ENCODE data around the gene GHR.

GHR gene

GRCh38 chr5:42514754-42515153, 91.5 kb downstream of the GHR start:
- in situ Hi-C loops (cut with MboI; ENCODE audit: low sequenced_read_pairs), result no loop called here

DNA sequence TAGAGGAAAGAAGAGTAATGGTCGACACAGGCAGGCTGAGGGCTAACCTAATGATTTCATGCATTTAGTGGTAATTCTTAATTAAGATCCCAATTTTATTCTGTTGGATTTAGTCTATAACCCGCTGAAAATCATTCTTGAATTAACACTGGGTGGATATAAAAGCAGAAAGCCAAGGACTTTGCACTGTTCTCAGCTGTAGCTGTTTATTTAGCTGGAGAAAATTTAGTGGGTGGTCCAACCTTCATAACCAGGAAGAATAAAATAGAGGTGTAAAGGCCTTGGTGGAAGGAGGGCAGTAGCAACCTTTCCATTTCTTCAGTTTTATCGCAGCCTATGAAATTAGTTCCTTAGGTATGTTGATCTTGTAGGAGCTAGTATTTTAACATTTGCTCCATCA, 92.3 kb downstream of the GHR start:
- in situ Hi-C loops (cut with MboI; ENCODE audit: low sequenced_read_pairs), result no loop called here

- in situ Hi-C loops (cut with MboI; ENCODE audit: low sequenced_read_pairs), result no loop called here
Observed at GRCh38 chr5:42516282-42517042, 93.2 kb downstream of the GHR start.

DNA sequence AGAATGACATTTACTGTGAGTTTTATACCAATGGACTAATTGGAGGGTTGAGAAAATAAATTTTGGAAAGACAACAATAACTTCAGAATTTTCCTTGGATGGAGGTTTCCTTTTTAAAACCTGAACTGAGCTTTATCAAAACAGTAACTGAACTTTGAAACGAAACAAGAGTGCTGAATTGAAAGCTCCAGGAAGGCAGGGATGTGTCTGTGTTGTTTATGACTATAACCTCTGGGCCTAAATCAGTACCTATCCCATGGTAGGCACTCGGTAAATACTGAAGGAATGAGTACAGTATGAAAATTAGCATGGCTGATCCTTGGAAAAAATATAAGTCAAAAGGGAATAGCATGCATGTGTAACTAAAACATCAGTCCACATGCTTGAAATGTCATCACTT, 93.9 kb downstream of the GHR start:
- in situ Hi-C loops (cut with MboI; ENCODE audit: low sequenced_read_pairs), result no loop called here

- in situ Hi-C loops (cut with MboI; ENCODE audit: low sequenced_read_pairs), result no loop called here
Observed at GRCh38 chr5:42518595-42519221, 95.5 kb downstream of the GHR start.

GRCh38 chr5:42520203-42520602, 97.0 kb downstream of the GHR start:
- in situ Hi-C loops (cut with MboI; ENCODE audit: low sequenced_read_pairs), result no loop called here

DNA sequence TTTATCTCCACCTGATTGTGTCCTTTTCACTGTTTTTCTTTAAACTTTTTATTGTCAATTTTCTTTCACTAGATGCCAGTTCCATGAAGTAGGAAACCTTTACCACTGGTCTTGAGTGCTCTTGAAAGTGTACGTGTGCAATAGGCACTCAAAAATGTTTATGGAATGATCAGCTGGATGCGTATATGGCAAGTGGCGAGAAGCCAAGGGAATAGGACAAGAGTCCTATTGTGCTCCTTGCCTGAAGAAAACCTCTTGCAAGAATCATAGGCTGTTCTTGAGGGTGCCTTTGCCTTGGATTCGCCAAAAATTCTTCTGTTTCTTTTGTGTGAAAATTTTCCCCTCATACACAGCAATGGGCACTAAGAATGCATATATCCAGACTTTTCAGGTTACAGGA, 97.7 kb downstream of the GHR start:
- in situ Hi-C loops (cut with MboI; ENCODE audit: low sequenced_read_pairs), result no loop called here

DNA sequence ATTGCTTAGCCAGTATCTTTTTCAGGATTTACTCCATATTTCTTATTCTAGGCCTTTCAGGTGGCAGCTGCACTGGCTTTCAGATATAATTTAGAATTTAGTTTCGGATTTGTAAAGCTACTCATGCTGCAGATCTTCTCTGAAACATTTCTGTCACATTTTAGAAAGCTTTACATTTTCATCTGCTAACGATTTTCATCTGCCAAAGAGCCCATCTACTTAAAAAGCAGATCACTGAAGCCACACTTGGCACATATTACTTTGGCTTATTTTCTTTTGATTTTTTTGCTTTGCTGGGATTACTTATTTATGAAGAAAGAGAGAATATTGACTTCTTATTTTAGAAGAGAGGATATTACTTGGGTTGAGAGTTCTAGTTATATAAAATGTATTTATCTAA, 98.2 kb downstream of the GHR start:
- in situ Hi-C loops (cut with MboI; ENCODE audit: low sequenced_read_pairs), result no loop called here

GRCh38 chr5:42522783-42523182, 99.5 kb downstream of the GHR start:
- in situ Hi-C loops (cut with MboI; ENCODE audit: low sequenced_read_pairs), result no loop called here

GRCh38 chr5:42526179-42526578, 102.9 kb downstream of the GHR start:
- in situ Hi-C loops (cut with MboI; ENCODE audit: low sequenced_read_pairs), result no loop called here

DNA sequence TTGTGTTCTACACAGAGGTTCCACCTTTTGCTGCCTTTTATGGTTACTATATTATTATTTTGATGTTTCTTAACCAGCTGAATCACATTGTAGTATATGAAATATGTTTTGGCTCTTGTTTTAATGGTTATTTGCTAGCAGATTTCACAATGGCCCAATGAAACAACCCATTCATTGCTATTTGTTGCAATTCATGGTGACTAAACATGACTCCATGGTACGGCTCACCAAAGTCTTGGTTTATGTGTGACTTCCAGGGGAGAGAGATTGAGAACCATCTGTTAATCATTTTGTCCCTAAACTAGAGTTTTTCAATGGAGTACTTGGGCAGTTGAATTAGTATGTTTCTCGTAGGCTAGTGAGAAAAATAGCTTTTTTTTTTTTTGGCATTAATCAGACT, 108.4 kb downstream of the GHR start:
- in situ Hi-C loops (cut with MboI; ENCODE audit: low sequenced_read_pairs), result no loop called here

DNA sequence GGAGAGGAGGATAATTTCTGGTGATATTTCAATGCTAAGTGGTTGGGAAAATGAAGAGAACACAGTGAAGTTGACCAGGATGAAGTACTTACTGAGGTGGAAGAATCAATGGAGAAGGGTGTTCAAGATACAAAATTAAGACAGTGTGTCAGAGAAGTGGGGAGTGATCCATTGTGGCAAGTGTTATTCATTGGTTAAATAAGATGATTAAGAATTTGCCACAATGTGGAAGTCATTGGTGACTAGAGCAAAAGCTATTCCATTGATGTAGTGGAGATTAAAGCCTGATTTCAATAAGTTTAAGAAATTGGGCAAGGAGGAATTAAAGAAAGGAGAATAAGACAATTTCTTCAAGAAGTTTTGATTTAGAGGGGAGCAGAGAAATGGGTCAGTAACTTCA, 118.9 kb downstream of the GHR start:
- in situ Hi-C loops (cut with MboI; ENCODE audit: low sequenced_read_pairs), result no loop called here

DNA sequence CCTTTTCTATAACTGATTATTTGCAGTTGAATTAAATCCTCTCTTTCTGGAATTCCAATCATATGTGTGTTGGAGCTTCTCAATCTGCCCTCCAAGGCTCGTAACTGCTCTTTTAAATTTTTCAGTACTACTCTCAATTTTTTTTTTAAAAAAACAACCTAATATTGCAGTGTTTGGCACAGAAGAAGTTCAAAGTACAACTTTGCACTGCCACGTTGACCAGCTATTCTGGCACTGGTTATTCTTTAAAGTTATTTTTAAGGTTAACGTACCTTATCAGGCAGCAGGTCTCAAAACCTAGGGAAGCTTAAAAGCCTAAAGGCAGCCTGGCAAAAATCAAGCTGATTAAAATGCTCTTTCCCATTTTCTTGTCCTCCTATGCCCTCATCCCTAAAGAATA, 120.5 kb downstream of the GHR start:
- in situ Hi-C loops (cut with MboI; ENCODE audit: low sequenced_read_pairs), result no loop called here

DNA sequence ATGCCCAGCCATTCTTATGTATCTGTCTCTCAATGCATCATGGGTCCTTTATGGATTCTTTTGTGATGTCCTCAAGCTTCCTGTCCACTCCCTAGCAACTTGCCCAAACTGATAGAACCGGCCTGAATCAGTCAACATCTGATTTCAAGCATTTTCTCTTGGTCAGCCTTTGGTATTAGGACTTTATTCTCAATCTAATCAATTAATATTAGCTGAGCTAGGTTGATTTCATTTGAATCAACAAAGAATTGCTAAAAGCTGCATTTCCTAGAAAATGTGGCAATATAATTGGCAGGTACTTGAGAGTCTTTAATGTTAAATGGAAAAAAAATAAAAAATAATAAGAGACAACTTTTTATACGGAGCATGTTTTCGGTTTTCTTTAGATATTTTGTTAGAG, 121.8 kb downstream of the GHR start:
- in situ Hi-C loops (cut with MboI; ENCODE audit: low sequenced_read_pairs), result no loop called here

DNA sequence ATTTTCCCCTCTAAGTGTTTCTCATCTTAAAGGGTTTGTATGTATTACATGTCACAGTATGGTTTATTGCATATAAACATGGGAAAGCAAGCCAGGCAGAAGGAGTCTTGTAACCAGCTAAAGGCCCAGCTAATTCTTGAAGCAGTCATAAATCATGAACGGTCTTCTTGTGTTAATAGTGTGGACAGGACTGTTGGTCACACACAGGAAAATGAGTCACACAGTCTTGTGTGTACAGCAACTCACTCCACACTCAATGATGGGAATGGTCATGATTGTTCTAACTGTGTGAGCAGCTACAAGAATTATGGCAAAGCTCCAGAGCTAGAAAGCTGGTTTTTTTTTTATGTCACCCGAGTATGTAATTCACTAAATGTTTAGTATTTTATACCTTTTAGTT, 123.9 kb downstream of the GHR start:
- in situ Hi-C loops (cut with MboI; ENCODE audit: low sequenced_read_pairs), result no loop called here

DNA sequence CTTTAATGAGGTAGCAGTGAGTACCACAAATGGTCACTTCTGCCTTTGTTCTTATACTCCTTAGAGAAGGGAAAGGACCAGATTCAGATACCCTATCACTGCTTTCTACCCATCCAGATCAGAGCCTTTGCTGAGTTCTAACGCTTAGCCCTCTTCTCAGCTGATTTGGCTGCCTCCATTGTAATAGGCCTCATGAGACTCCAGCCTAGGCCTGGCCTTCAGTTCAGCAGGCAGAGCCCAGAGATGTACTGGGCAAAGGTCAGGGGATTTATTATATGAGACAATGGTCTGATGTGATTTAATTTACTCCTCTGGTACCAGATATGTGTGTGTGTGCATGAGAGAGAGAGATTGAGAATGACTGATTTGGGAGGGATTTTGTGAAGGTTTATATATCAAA, 124.7 kb downstream of the GHR start:
- in situ Hi-C loops (cut with MboI; ENCODE audit: low sequenced_read_pairs), result no loop called here

GRCh38 chr5:42552597-42552996, 129.4 kb downstream of the GHR start:
- in situ Hi-C loops (cut with MboI; ENCODE audit: low sequenced_read_pairs), result no loop called here

- in situ Hi-C loops (cut with MboI; ENCODE audit: low sequenced_read_pairs), result no loop called here
Observed at GRCh38 chr5:42553461-42553860, 130.2 kb downstream of the GHR start.

DNA sequence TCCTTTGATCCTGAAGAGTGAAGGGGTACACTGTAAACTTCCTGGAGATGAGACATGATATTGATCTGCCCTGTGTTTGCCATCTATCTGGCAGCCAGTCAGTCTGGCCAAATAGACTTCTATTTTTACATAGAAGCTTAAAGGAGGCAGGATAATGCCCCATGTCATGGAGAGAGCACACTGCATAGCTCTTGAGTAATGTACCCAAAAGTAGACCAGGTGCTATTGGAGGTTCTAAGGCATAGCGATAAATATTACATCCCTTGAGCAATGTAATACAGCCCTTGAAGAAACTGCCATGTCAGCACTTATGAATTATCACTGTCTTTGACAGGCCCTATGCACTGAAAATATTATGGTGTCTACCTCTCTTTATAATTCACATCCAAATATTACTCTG, 131.8 kb downstream of the GHR start:
- in situ Hi-C loops (cut with MboI; ENCODE audit: low sequenced_read_pairs), result no loop called here

DNA sequence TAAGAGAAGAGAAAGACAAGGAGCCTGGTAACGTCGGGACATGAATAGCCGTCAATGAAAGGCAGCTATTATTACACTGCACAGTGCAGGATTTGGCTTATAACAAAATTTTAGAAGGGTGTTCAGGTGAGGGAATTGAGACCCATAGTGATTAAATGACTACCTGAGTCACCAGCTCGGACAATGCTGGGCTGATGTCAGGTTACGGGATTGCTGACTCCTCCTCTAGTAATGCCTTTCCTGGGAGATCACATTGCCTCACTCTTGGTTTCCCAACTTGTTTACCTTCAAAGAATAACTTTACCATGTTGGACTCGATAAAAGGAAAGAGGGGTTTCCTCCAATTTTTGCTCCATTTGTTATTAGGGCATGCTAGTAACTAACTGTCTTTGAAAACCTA, 132.6 kb downstream of the GHR start:
- in situ Hi-C loops (cut with MboI; ENCODE audit: low sequenced_read_pairs), result no loop called here

DNA sequence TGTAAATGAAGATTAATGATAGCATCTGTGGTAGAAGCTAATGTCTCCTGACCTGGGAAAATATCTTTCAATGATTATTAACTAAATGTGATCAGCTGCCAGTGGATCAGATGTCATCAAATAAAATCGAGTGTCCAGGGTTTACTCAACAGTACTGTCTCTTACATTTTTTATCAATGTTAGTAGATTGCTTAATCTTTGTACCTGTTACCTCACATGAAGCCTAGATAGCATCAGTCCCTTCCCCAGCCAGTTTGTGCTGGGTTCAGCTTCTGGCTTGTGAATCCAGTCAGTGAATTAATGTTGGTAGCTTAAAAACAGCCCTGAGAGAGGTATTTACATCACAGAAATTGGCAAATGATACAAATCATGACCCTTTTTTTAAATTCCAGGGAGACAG, 134.4 kb downstream of the GHR start:
- in situ Hi-C loops (cut with MboI; ENCODE audit: low sequenced_read_pairs), result no loop called here

GRCh38 chr5:42561656-42562055, 138.4 kb downstream of the GHR start:
- in situ Hi-C loops (cut with MboI; ENCODE audit: low sequenced_read_pairs), result no loop called here

All from HL-60/S4 treated with retinoic acid at 250 ng/mL for 4 days and 3 days (cell line).